ENCODE results near the gene DCAF8. TPM values are rescaled to one million over a fixed set of nuclear protein-coding genes. Genes with fewer than 3 reads are reported as not detected.

The DCAF8 gene
- total RNA-seq, 2 experiments from 2014 or later = 112 to 117 TPM

- no peaks in the 10 kb centered on the region for H3K9me3 Mint-ChIP-seq
- no peak overlapping the region for H3K27ac Mint-ChIP-seq
These were observed 23.9 kb downstream of the DCAF8 start for GRCh38 chr1:160238408-160238807.

DNA sequence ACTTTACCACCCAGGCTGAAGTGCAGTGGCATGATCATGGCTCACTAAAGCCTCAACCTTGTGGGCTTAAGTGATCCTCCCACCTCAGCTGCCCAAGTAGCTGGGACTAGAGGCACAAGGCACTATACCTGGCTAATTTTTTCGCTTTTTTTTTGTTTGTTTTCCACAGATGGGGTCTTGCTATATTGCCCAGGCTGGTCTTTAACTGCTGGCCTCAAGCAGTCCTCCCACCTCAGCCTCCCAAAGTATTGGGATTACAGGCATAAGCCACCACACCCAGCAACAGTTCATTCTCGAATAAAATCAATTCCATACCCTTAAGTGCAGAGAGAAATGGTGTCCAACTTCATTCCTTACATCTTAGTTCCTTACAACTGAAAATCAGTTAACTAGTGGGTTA lies 24.8 kb downstream of the DCAF8 start:
- ChIA-PET POLR2A (no interaction called here), CTCF (interaction anchor here (0.6 to 0.9 kb wide), 2 partner anchors 20 to 32 kb away, joined by 3 read pairs; no protein-coding TSS in a partner anchor)
- peaks cover 49% of the 10 kb centered on the region for H3K36me3 Mint-ChIP-seq (ENCODE audit: low read depth)
- H3K4me3 Mint-ChIP-seq = no peak overlapping the region
- H3K27me3 Mint-ChIP-seq = no peaks in the 10 kb centered on the region
- DNase-seq = no peak
- peaks cover 1% of the 10 kb centered on the region for H3K4me1 Mint-ChIP-seq
- no peaks in the 10 kb centered on the region for H3K9me3 Mint-ChIP-seq
- no peak overlapping the region for H3K27ac Mint-ChIP-seq

More at GRCh38 chr1:160238408-160238807, 23.9 kb downstream of the DCAF8 start:
- no peak for DNase-seq
- Mint-ChIP-seq H3K4me3 (no peak overlapping the region), H3K36me3 (ENCODE audit: low read depth) (peaks cover 52% of the 10 kb centered on the region), H3K27me3 (no peaks in the 10 kb centered on the region), H3K4me1 (peaks cover 1% of the 10 kb centered on the region)
- POLR2A ChIA-PET = no interaction called here
- CTCF ChIA-PET = interaction anchor here (0.9 to 5.5 kb wide), 3 partner anchors 13 to 116 kb away, joined by 3 to 26 read pairs (median 3); no protein-coding TSS in a partner anchor

GRCh38 chr1:160236806-160237205 lies 25.5 kb downstream of the DCAF8 start:
- Mint-ChIP-seq H3K36me3 (ENCODE audit: low read depth) (peaks cover 46% of the 10 kb centered on the region), H3K9me3 (no peaks in the 10 kb centered on the region), H3K27me3 (no peaks in the 10 kb centered on the region), H3K4me1 (peaks cover 1% of the 10 kb centered on the region), H3K27ac (no peak overlapping the region), H3K4me3 (no peak overlapping the region)
- no peak for DNase-seq
- POLR2A ChIA-PET = no interaction called here
- CTCF ChIA-PET = interaction anchor here (0.6 kb wide), 1 partner anchor 33 kb away, joined by 3 read pairs; no protein-coding TSS in a partner anchor

DNA sequence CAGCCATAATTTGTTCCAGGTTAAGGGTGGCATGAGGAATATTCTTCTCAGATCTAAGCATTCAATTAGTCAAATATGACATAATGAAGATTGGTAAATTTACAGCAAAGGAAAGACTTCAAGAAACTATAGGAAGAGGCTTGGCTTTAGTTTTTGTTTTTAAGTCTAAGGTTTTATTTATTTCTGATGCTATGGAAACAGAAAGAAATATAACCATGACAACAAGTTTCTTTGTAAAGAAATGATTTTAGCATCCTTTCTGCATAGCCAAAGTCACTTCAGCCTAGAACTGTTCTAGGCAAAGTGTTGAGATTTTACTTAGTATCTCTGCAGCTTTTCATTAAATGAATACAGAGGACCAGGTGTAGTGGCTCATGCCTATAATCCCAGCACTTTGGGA lies 29.4 kb downstream of the DCAF8 start:
- Mint-ChIP-seq H3K4me3 (no peak overlapping the region), H3K4me1 (no peaks in the 10 kb centered on the region), H3K9me3 (no peaks in the 10 kb centered on the region), H3K27ac (no peak overlapping the region), H3K36me3 (ENCODE audit: low read depth) (peaks cover 51% of the 10 kb centered on the region), H3K27me3 (no peaks in the 10 kb centered on the region)
- ChIA-PET POLR2A (interaction anchor here (0.5 kb wide), 1 partner anchor 33 kb away, joined by 4 read pairs; no protein-coding TSS in a partner anchor), CTCF (interaction anchor here (0.7 to 1.4 kb wide), 7 partner anchors 8 to 87 kb away, joined by 3 to 5 read pairs (median 4); no protein-coding TSS in a partner anchor)
- no peak for DNase-seq

DNA sequence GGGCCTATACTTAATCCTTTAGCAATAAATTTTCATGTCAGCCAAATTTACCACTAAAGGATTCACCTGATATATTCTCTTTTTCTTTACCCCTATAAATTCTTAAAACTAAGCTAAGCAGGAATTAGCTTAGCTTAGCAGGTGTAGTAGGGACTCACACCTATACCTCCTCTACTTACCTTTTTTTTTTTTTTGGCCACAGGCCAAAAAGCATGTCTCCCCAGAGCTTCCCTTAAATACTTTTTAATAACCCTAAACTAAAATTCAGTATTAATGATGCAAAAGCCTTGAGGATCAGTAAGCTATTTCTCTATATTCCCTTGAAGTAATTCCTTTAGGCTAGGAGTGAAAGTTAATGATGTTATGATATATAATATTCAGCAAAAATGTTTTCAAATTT lies 33.9 kb downstream of the DCAF8 start:
- Mint-ChIP-seq H3K27ac (no peak overlapping the region), H3K9me3 (no peaks in the 10 kb centered on the region), H3K27me3 (no peaks in the 10 kb centered on the region), H3K4me3 (no peak overlapping the region), H3K36me3 (ENCODE audit: low read depth) (peaks cover 45% of the 10 kb centered on the region), H3K4me1 (no peaks in the 10 kb centered on the region)
- CTCF ChIA-PET = interaction anchor here (0.6 to 1.8 kb wide), 10 partner anchors 11 to 127 kb away, joined by 3 to 8 read pairs (median 4); no protein-coding TSS in a partner anchor
- POLR2A ChIA-PET = no interaction called here
- DNase-seq = no peak

GRCh38 chr1:160227561-160227960 lies 34.8 kb downstream of the DCAF8 start:
- no peaks in the 10 kb centered on the region for H3K9me3 Mint-ChIP-seq
- H3K4me3 Mint-ChIP-seq = no peak overlapping the region
- POLR2A ChIA-PET = no interaction called here
- H3K27me3 Mint-ChIP-seq = no peaks in the 10 kb centered on the region
- H3K27ac Mint-ChIP-seq = no peak overlapping the region
- H3K4me1 Mint-ChIP-seq = no peaks in the 10 kb centered on the region
- H3K36me3 Mint-ChIP-seq (ENCODE audit: low read depth) = peaks cover 49% of the 10 kb centered on the region
- no peak for DNase-seq
- CTCF ChIA-PET = interaction anchor here (1.4 to 1.8 kb wide), 3 partner anchors 17 to 64 kb away, joined by 5 to 8 read pairs (median 6); no protein-coding TSS in a partner anchor

GRCh38 chr1:160227034-160227433 lies 35.3 kb downstream of the DCAF8 start:
- ChIA-PET CTCF (interaction anchor here (1.8 kb wide), 1 partner anchor 64 kb away, joined by 5 read pairs; no protein-coding TSS in a partner anchor), POLR2A (no interaction called here)
- H3K4me1 Mint-ChIP-seq = no peaks in the 10 kb centered on the region
- peaks cover 54% of the 10 kb centered on the region for H3K36me3 Mint-ChIP-seq (ENCODE audit: low read depth)
- H3K27ac Mint-ChIP-seq = no peak overlapping the region
- no peaks in the 10 kb centered on the region for H3K9me3 Mint-ChIP-seq
- DNase-seq = no peak
- H3K27me3 Mint-ChIP-seq = no peaks in the 10 kb centered on the region
- no peak overlapping the region for H3K4me3 Mint-ChIP-seq

- Mint-ChIP-seq H3K4me1 (no peaks in the 10 kb centered on the region), H3K27me3 (no peaks in the 10 kb centered on the region), H3K4me3 (no peak overlapping the region), H3K27ac (no peak overlapping the region), H3K36me3 (ENCODE audit: low read depth) (peaks cover 58% of the 10 kb centered on the region), H3K9me3 (no peaks in the 10 kb centered on the region)
- CTCF ChIA-PET = interaction anchor here (1.8 kb wide), 1 partner anchor 64 kb away, joined by 5 read pairs; no protein-coding TSS in a partner anchor
- no peak for DNase-seq
- POLR2A ChIA-PET = no interaction called here
These were observed 35.7 kb downstream of the DCAF8 start for GRCh38 chr1:160226623-160227022.

GRCh38 chr1:160225345-160225744 lies 37.0 kb downstream of the DCAF8 start:
- Mint-ChIP-seq H3K9me3 (no peaks in the 10 kb centered on the region), H3K27me3 (no peaks in the 10 kb centered on the region), H3K4me1 (no peaks in the 10 kb centered on the region), H3K4me3 (no peak overlapping the region), H3K27ac (no peak overlapping the region), H3K36me3 (ENCODE audit: low read depth) (peaks cover 46% of the 10 kb centered on the region)
- CTCF ChIA-PET = interaction anchor here (0.9 to 1.6 kb wide), 5 partner anchors 8 to 124 kb away, joined by 3 read pairs; no protein-coding TSS in a partner anchor
- no peak for DNase-seq
- POLR2A ChIA-PET = no interaction called here

DNA sequence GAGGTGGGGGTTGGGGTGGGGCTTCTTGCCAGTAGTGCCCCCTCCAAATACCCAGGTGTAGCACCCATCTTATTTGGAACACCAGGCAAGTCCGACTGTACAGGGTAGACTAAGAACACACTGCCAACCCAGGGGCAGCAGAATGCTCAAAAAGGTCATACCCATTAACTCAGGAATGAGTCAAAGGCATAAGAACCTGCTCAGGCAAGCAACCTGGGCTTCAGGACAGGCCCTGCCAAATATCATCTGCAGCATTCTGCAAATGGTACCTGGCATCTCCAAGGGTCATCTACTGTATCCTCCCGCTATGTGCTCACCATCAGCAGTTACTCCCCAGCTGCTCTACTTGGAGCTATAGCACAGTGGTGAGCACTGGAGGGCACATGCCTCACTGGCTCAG lies 37.7 kb downstream of the DCAF8 start:
- Mint-ChIP-seq H3K4me1 (no peaks in the 10 kb centered on the region), H3K36me3 (ENCODE audit: low read depth) (peaks cover 45% of the 10 kb centered on the region), H3K27me3 (no peaks in the 10 kb centered on the region), H3K4me3 (no peak overlapping the region), H3K27ac (no peak overlapping the region), H3K9me3 (no peaks in the 10 kb centered on the region)
- DNase-seq = no peak
- ChIA-PET POLR2A (no interaction called here), CTCF (interaction anchor here (0.9 to 1.6 kb wide), 5 partner anchors 9 to 123 kb away, joined by 3 read pairs; no protein-coding TSS in a partner anchor)

- POLR2A ChIA-PET = no interaction called here
- Mint-ChIP-seq H3K27ac (no peak overlapping the region), H3K36me3 (ENCODE audit: low read depth) (peaks cover 39% of the 10 kb centered on the region), H3K4me1 (no peaks in the 10 kb centered on the region), H3K9me3 (no peaks in the 10 kb centered on the region), H3K4me3 (no peak overlapping the region), H3K27me3 (no peaks in the 10 kb centered on the region)
- no peak for DNase-seq
- CTCF ChIA-PET = interaction anchor here (0.5 kb wide), 1 partner anchor 65 kb away, joined by 4 read pairs; no protein-coding TSS in a partner anchor
These were observed 39.8 kb downstream of the DCAF8 start for GRCh38 chr1:160222546-160222945.

- Mint-ChIP-seq H3K4me3 (no peak overlapping the region), H3K9me3 (no peaks in the 10 kb centered on the region), H3K27ac (no peak overlapping the region), H3K27me3 (no peaks in the 10 kb centered on the region), H3K4me1 (no peaks in the 10 kb centered on the region), H3K36me3 (ENCODE audit: low read depth) (peaks cover 40% of the 10 kb centered on the region)
- no peak for DNase-seq
- CTCF ChIA-PET = interaction anchor here (0.7 to 1.3 kb wide), 3 partner anchors 14 to 31 kb away, joined by 3 to 4 read pairs (median 3); no protein-coding TSS in a partner anchor
- POLR2A ChIA-PET = no interaction called here
These were observed 41.3 kb downstream of the DCAF8 start for GRCh38 chr1:160221089-160221488.

DNA sequence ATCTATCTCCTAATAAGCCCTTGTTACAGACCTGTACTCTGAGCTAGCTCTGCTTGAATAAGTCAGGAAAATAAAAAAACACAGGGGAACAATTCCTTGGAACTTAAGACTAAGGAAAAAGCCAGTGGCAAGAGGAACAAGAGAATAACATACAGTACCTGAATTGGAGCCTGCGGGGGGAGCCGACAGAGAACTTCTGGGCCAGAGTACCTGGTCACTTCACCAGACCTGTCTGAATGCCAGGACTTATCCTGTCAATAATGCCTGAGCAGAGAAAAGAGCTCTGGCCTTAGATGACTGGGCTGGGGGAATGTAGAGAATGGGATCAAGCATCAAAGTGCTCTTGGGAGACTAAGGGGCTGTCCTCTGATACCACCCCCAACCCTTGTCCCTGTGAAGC lies 42.0 kb downstream of the DCAF8 start:
- POLR2A ChIA-PET = no interaction called here

More for the DNA sequence above, 42.0 kb downstream of the DCAF8 start:
- no peak for DNase-seq
- peaks cover 48% of the 10 kb centered on the region for H3K36me3 Mint-ChIP-seq (ENCODE audit: low read depth)
- H3K9me3 Mint-ChIP-seq = no peaks in the 10 kb centered on the region
- no peak overlapping the region for H3K4me3 Mint-ChIP-seq
- H3K27me3 Mint-ChIP-seq = no peaks in the 10 kb centered on the region
- CTCF ChIA-PET = interaction anchor here (0.6 to 1.2 kb wide), 4 partner anchors 23 to 878 kb away, joined by 3 read pairs; no protein-coding TSS in a partner anchor
- H3K27ac Mint-ChIP-seq = no peak overlapping the region
- no peaks in the 10 kb centered on the region for H3K4me1 Mint-ChIP-seq
